ENCODE results near the gene OR4X2. TPM values are rescaled to one million over a fixed set of nuclear protein-coding genes. Genes with fewer than 3 reads are reported as not detected.

The OR4X2 gene
- polyA plus RNA-seq, 2 of the 4 experiments (the other 2 are of a cell fraction): not detected

DNA sequence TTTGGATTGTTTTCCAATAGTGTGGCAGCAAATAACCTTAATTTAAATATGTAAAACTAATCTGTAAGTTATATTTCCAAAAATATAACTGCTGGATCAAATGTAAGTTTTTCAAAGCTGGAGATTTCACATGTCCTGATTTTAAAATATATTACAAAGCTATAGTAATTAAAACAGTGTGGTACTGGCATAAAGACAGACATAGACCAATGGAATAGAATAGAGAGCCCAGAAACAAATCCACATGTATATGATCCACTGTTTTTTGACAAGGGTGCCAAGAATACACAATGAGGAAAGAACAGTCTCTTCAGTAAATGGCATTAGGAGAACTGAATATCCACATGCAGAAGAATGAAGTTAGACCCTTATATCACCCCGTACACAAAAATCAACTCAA lies 4.0 kb downstream of the OR4X2 start:
- FAIRE-seq (no peak), ATAC-seq (no peak), DNase-seq (ENCODE audit: low read depth in 1 of 2, low spot score in 1 of 2) (no peak)
- H3K4me1 ChIP-seq: no peaks in the 10 kb centered on the region
- H3K9me3 ChIP-seq: peaks cover 18% of the 10 kb centered on the region
- WGBS (ENCODE audit: missing lambda C conversion rate): 5% methylated on average over 1 of the region's 1 CpG
- no peak overlapping the region for H3K4me3 ChIP-seq
- no peak overlapping the region for H3K4me2 ChIP-seq
- ChIA-PET CTCF (no interaction called here), POLR2A (no interaction called here)
- H3K27ac ChIP-seq: no peak overlapping the region
- TF ChIP-seq ZC3H11A (IDR thresholded peaks at IDR 0.05): no peak
- TF ChIP-seq, protein P1, sequence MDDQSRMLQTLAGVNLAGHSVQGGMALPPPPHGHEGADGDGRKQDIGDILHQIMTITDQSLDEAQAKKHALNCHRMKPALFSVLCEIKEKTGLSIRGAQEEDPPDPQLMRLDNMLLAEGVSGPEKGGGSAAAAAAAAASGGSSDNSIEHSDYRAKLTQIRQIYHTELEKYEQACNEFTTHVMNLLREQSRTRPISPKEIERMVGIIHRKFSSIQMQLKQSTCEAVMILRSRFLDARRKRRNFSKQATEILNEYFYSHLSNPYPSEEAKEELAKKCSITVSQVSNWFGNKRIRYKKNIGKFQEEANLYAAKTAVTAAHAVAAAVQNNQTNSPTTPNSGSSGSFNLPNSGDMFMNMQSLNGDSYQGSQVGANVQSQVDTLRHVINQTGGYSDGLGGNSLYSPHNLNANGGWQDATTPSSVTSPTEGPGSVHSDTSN (IDR thresholded peaks at IDR 0.05): no peak
- TF ChIP-seq JUNB (IDR thresholded peaks at IDR 0.05): no peak
- TF ChIP-seq, protein P2, sequence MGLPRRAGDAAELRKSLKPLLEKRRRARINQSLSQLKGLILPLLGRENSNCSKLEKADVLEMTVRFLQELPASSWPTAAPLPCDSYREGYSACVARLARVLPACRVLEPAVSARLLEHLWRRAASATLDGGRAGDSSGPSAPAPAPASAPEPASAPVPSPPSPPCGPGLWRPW (IDR thresholded peaks at IDR 0.05): no peak
- no peak for TF ChIP-seq POLR2AphosphoS2 (conservative IDR thresholded peaks at IDR 0.05; ENCODE audit: low read length)
- TF ChIP-seq, protein P3, sequence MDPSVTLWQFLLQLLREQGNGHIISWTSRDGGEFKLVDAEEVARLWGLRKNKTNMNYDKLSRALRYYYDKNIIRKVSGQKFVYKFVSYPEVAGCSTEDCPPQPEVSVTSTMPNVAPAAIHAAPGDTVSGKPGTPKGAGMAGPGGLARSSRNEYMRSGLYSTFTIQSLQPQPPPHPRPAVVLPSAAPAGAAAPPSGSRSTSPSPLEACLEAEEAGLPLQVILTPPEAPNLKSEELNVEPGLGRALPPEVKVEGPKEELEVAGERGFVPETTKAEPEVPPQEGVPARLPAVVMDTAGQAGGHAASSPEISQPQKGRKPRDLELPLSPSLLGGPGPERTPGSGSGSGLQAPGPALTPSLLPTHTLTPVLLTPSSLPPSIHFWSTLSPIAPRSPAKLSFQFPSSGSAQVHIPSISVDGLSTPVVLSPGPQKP (IDR thresholded peaks at IDR 0.05; ENCODE audit: low read depth, low read length): no peak
- no peak for TF ChIP-seq RARB (CRISPR knock-in tag; IDR thresholded peaks at IDR 0.05)
- no peak for TF ChIP-seq TP53 (CRISPR knock-in tag; IDR thresholded peaks at IDR 0.05)
- TF ChIP-seq ZFP36 (IDR thresholded peaks at IDR 0.05; ENCODE audit: borderline replicate concordance, partially characterized antibody): no peak
- no peak for TF ChIP-seq ZSCAN20 (CRISPR knock-in tag; IDR thresholded peaks at IDR 0.05)
- TF ChIP-seq EP300 (IDR thresholded peaks at IDR 0.05): no peak
- TF ChIP-seq RFX5 (IDR thresholded peaks at IDR 0.05): no peak
- no peak for TF ChIP-seq CHD4 (IDR thresholded peaks at IDR 0.05; ENCODE audit: borderline replicate concordance)
- TF ChIP-seq, protein P4, sequence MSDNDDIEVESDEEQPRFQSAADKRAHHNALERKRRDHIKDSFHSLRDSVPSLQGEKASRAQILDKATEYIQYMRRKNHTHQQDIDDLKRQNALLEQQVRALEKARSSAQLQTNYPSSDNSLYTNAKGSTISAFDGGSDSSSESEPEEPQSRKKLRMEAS (IDR thresholded peaks at IDR 0.05): no peak
- TF ChIP-seq HEYL (CRISPR knock-in tag; IDR thresholded peaks at IDR 0.05): no peak
- no peak for TF ChIP-seq PHF8 (IDR thresholded peaks at IDR 0.05; ENCODE audit: borderline replicate concordance, low read depth)
- no peak for TF ChIP-seq CHD2 (IDR thresholded peaks at IDR 0.05; ENCODE audit: low read length, partially characterized antibody)
- TF ChIP-seq, protein P5, sequence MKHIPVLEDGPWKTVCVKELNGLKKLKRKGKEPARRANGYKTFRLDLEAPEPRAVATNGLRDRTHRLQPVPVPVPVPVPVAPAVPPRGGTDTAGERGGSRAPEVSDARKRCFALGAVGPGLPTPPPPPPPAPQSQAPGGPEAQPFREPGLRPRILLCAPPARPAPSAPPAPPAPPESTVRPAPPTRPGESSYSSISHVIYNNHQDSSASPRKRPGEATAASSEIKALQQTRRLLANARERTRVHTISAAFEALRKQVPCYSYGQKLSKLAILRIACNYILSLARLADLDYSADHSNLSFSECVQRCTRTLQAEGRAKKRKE (CRISPR knock-in tag; IDR thresholded peaks at IDR 0.05; ENCODE audit: low read depth): no peak
- TF ChIP-seq, protein P6, sequence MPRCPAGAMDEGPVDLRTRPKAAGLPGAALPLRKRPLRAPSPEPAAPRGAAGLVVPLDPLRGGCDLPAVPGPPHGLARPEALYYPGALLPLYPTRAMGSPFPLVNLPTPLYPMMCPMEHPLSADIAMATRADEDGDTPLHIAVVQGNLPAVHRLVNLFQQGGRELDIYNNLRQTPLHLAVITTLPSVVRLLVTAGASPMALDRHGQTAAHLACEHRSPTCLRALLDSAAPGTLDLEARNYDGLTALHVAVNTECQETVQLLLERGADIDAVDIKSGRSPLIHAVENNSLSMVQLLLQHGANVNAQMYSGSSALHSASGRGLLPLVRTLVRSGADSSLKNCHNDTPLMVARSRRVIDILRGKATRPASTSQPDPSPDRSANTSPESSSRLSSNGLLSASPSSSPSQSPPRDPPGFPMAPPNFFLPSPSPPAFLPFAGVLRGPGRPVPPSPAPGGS (IDR thresholded peaks at IDR 0.05): no peak

DNA sequence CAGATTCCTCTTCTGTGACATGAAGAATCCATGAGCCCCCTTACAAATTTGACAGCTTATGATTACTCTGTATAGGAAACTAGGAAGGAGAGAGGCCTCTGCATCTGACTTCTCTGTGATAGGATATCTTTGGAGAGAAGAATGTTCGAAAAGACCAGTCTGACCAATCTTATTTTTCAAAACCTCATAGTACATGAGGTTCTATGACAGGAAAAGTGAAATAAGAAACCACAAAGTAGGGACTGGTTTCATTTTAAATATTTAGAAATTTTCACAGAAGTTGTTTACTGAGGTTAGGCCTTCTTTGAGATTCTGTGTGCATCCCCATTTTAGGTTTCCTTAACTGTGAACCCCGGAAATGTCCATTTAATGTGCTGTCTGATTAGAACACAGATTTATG lies 16.7 kb downstream of the OR4X2 start:
- TF ChIP-seq KDM1A (IDR thresholded peaks at IDR 0.05; ENCODE audit: low read depth): no peak
- TF ChIP-seq TFCP2L1 (CRISPR knock-in tag; IDR thresholded peaks at IDR 0.05): no peak
- TF ChIP-seq JUNB (IDR thresholded peaks at IDR 0.05): no peak
- no peak for TF ChIP-seq MAFK (IDR thresholded peaks at IDR 0.05; ENCODE audit: partially characterized antibody)
- TF ChIP-seq, protein P5 (CRISPR knock-in tag; IDR thresholded peaks at IDR 0.05; ENCODE audit: low read depth): no peak
- TF ChIP-seq RFX5 (IDR thresholded peaks at IDR 0.05): no peak
- no peak for TF ChIP-seq HEYL (CRISPR knock-in tag; IDR thresholded peaks at IDR 0.05)
- TF ChIP-seq, protein P7, sequence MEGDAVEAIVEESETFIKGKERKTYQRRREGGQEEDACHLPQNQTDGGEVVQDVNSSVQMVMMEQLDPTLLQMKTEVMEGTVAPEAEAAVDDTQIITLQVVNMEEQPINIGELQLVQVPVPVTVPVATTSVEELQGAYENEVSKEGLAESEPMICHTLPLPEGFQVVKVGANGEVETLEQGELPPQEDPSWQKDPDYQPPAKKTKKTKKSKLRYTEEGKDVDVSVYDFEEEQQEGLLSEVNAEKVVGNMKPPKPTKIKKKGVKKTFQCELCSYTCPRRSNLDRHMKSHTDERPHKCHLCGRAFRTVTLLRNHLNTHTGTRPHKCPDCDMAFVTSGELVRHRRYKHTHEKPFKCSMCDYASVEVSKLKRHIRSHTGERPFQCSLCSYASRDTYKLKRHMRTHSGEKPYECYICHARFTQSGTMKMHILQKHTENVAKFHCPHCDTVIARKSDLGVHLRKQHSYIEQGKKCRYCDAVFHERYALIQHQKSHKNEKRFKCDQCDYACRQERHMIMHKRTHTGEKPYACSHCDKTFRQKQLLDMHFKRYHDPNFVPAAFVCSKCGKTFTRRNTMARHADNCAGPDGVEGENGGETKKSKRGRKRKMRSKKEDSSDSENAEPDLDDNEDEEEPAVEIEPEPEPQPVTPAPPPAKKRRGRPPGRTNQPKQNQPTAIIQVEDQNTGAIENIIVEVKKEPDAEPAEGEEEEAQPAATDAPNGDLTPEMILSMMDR (IDR thresholded peaks at IDR 0.05): no peak
- no peak for TF ChIP-seq CBX2 (IDR thresholded peaks at IDR 0.05; ENCODE audit: borderline replicate concordance, low read depth)
- no peak for TF ChIP-seq NR3C1 (IDR thresholded peaks at IDR 0.05)
- TF ChIP-seq EP300 (IDR thresholded peaks at IDR 0.05): no peak
- TF ChIP-seq ZC3H11A (IDR thresholded peaks at IDR 0.05): no peak
- TF ChIP-seq, protein P2 (IDR thresholded peaks at IDR 0.05): no peak
- no peak for TF ChIP-seq HDAC2 (IDR thresholded peaks at IDR 0.05)
- TF ChIP-seq JUN (IDR thresholded peaks at IDR 0.05): no peak
- TF ChIP-seq MAZ (IDR thresholded peaks at IDR 0.05; ENCODE audit: borderline replicate concordance, low read depth, low read length): no peak
- ATAC-seq: no peak
- Histone ChIP-seq H3K4me2 (no peak overlapping the region), H3K27ac (no peak overlapping the region), H3K4me3 (no peak overlapping the region), H3K9me3 (no peaks in the 10 kb centered on the region), H3K4me1 (no peaks in the 10 kb centered on the region)
- ChIA-PET POLR2A (no interaction called here), CTCF (no interaction called here)
- 3% methylated on average over 2 of the region's 2 CpGs for WGBS (ENCODE audit: missing lambda C conversion rate)
- FAIRE-seq: no peak
- no peak for DNase-seq (ENCODE audit: low read depth in 1 of 2, low spot score in 1 of 2)

All from A549 (cell line).